GM19043 (cell line): Measurements from ENCODE around the gene NBEA.
"Not testable (repeated sequence)": the region's sequence is repeated elsewhere in the genome, so short reads cannot be mapped to it uniquely, and the experiment has no call there.

ENCODE experiments used
- ATAC-seq: cut with Tn5 transposase; IDR thresholded peaks from one replicate; pipeline ENCODE4 v1.9.1; 2021; ENCODE audit warnings: low read depth; ENCODE audit not compliant: unreplicated experiment

The NBEA gene

GRCh38 chr13:34941835-34942731, at the start of gene NBEA:
Gene NBEA (plus strand): TSS chr13:34942270. CDS start chr13:34942821, 551 bp downstream.
- peak; percentile 60 for ATAC-seq

- no peak for ATAC-seq
These were observed 47.3 kb upstream of the NBEA start for GRCh38 chr13:34894756-34895155.

- no peak for ATAC-seq
These were observed 44.9 kb upstream of the NBEA start for GRCh38 chr13:34897220-34897619.

- no peak for ATAC-seq
These were observed 42.2 kb upstream of the NBEA start for GRCh38 chr13:34899888-34900287.

- no peak for ATAC-seq
These were observed 41.8 kb upstream of the NBEA start for GRCh38 chr13:34900288-34900739.

GRCh38 chr13:34901572-34901971, 40.5 kb upstream of the NBEA start:
- ATAC-seq = no peak

- no peak for ATAC-seq
These were observed 30.9 kb upstream of the NBEA start for GRCh38 chr13:34911159-34911558.

GRCh38 chr13:34913040-34913439, 29.0 kb upstream of the NBEA start:
- ATAC-seq = no peak

- ATAC-seq = no peak
These were observed 27.7 kb upstream of the NBEA start for GRCh38 chr13:34914416-34914815.

- no peak for ATAC-seq
These were observed 15.6 kb upstream of the NBEA start for GRCh38 chr13:34926508-34926907.

GRCh38 chr13:34928676-34929075, 13.4 kb upstream of the NBEA start:
- ATAC-seq = not testable (repeated sequence)

GRCh38 chr13:34931572-34931971, 10.5 kb upstream of the NBEA start:
- no peak for ATAC-seq

- no peak for ATAC-seq
These were observed 8.7 kb upstream of the NBEA start for GRCh38 chr13:34933349-34933748.

GRCh38 chr13:34933786-34934185, 8.3 kb upstream of the NBEA start:
- ATAC-seq = no peak

GRCh38 chr13:34935841-34936240, 6.2 kb upstream of the NBEA start:
- ATAC-seq = no peak

GRCh38 chr13:34939771-34940170, 2.3 kb upstream of the NBEA start:
- ATAC-seq = no peak

GRCh38 chr13:34941436-34941834, 635 bp upstream of the NBEA start:
- ATAC-seq = no peak

- no peak for ATAC-seq
These were observed 814 bp downstream of the NBEA start for GRCh38 chr13:34942732-34943435.

- ATAC-seq = no peak
These were observed 1.6 kb downstream of the NBEA start for GRCh38 chr13:34943436-34944273.

GRCh38 chr13:34944274-34944634, 2.2 kb downstream of the NBEA start:
- ATAC-seq = no peak

- ATAC-seq = no peak
These were observed 2.7 kb downstream of the NBEA start for GRCh38 chr13:34944751-34945150.
